ENCODE measurements around the gene TRAF5.
"Not testable (repeated sequence)": the region's sequence is repeated elsewhere in the genome, so short reads cannot be mapped to it uniquely, and the experiment has no call there.

TRAF5 gene

DNA sequence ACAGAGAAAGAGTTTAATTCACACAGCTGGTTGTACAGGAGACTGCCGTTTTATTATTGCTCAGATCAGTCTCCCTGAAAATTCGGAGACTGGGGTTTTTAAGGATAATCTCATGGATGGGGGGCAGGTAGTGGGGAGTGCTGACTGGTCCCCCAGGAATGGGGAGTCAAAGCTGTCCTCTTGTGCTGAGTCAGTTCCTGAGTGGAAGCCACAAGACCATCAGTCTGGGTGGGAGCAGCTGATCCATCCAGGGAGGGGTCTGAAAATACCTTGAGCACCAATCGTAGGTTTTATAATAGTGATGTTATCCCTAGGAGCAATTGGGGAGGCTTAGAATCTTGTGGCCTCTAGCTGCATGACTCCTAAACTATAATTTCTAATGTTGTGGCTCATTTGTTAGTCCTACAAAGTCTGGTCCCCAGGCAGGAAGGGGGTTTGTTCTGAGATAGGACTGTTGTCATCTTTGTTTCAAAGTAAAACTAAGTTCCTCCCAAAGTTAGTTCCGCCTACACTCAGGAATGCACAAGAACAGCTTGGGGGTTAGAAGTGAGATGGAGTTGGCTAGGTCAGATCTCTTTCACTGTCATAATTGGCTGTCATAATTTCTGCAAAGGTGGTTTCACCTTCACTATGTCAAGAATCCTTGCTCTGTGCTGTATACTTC lies 50.3 kb downstream of the TRAF5 start:
- DNase-seq (ENCODE audit: low read depth in 1 of 2, low spot score in 1 of 2): no peak

DNA sequence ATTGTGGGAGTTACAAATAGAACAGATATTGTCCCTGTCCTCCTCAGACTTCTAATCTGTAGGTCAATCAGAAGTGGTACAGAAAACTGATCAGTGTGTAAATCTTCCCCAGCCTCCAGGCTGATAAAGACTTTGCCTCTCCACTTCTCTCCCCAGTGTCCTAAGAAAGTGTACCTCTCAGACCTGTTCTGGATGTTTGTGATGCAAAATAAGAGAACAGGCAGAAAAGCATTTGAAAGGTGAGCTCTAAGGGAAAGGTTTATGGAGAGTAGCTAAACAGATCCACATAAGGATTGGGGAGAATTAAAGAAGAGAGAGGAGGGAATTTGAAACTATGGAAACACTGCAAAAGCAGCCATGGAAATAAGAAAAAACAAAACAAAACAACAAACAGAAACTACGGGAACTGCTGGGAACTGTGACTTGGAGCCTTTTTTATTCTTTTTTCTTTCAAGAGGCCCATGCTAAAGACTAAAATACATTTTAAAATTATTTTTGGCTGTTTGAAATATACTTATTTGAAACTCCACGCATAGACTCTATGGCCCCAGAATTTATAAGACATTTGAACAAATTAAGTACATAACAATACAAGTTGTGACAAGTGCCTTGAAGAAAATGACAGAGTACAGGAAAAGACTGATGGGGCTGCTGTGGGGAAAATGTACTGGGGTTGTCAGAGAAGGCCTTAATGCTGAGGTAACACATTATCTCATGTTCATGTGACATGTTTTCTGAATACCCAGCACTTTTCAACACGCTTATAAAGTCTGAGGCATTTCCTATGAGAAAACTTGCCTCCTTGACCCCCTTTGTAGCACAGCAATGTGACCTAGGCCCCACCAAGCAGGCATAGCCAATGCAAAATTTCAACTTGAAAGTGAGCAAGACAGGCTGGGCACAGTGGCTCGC lies 51.2 kb downstream of the TRAF5 start:
- no peak for DNase-seq (ENCODE audit: low read depth in 1 of 2, low spot score in 1 of 2)

DNA sequence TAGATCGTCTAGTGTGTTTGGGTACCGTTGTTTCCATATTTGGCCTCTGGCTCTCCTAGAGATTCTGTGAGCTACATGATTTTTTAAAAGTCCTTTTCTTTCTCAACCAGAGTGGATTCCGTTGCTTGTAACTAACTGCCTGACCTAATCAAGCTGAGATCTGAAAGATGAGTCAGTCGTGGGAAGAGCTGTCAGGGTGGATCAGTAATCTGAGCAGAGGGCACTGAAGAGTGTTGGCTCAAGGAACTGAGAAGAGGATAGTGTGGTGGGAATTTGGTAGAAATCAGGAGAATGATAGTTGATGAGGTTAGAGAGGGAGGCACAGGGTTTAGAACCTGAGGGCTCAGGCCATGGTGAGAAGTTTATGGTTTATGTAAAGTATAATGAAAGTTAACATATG lies 52.2 kb downstream of the TRAF5 start:
- DNase-seq (ENCODE audit: low read depth in 1 of 2, low spot score in 1 of 2): no peak

- DNase-seq (ENCODE audit: low read depth in 1 of 2, low spot score in 1 of 2): no peak
These were observed 52.8 kb downstream of the TRAF5 start for GRCh38 chr1:211379446-211379845.

DNA sequence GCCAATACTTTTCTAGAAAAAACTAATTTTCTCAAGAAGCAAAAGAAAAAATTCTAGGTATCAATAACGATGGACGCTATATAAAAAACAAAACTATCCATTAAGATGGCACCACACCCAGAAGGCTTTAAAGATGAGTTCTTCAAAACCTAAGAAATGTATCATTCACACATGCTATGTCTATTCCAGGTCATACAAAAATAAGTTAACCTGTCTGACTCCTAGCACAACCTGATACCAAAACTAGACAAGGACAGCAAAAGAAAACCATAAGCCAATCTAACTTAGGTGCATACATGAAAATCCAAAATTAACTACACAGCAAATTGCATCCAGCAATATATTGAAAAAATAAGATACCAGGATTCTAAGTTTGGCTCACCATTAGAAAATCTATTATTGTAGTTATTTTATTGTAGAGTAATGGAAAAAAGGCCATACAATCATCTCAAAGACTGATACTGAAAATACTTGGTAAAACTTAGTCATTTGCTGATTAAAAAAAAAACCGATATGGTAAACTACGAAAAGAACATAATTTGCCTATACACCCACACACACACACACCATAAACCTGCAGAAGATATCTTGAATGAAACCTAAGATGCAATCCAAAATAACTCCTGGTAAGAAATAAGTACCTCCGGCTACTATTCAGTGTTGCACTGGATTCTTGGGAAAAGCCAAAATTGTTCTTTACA lies 55.0 kb downstream of the TRAF5 start:
- DNase-seq (ENCODE audit: low read depth in 1 of 2, low spot score in 1 of 2): peak in 1 of 2 donors; percentile 25

DNA sequence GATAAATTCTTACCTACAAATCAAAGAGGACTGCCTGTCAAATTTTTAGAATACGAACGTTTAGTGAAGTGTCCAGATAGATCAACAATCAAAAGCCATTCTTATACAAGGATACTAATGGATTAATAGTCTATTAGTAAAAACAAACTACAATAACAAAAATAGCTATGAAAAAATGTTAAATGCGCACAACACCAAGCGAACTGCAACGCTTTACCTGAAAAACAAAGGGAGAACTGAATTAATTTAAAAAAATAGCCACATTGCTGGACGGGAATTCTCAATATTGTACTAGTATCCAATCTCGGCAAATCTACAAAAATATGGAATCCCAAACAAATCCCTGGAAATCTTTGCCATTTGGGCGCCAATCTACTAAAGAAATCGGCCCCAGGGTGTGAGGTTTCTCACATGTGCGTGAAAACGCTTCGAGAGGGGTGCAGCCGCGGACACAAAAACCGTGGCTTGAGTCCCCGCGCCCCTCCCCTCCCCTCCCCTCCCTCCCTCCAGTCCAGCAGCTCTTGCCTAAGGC lies 55.6 kb downstream of the TRAF5 start:
- DNase-seq (ENCODE audit: low read depth in 1 of 2, low spot score in 1 of 2): no peak

- peak; percentile 60 to 73 for DNase-seq (ENCODE audit: low read depth in 1 of 2, low spot score in 1 of 2)
These were observed 56.3 kb downstream of the TRAF5 start for GRCh38 chr1:211382714-211383480.

DNA sequence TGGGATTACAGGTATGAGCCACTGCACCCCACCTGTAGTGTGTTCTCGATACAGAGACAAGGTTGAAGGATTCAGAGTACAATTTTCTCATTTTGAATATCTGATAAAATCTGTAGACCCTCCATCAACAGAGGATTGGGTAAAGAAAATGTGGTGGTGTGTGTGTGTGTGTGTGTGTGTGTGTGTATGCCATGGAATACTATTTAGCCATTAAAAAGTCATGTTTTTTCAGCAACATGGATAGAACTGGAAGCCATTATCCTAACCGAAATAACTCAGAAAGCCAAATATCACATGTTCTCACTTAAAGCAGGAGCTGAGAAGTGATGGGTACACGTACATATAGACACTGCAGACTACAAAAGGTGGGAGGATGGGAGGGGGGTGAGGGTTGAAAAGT lies 57.9 kb downstream of the TRAF5 start:
- DNase-seq (ENCODE audit: low read depth in 1 of 2, low spot score in 1 of 2): no peak

- no peak for DNase-seq (ENCODE audit: low read depth in 1 of 2, low spot score in 1 of 2)
These were observed 60.3 kb downstream of the TRAF5 start for GRCh38 chr1:211386921-211387320.

DNA sequence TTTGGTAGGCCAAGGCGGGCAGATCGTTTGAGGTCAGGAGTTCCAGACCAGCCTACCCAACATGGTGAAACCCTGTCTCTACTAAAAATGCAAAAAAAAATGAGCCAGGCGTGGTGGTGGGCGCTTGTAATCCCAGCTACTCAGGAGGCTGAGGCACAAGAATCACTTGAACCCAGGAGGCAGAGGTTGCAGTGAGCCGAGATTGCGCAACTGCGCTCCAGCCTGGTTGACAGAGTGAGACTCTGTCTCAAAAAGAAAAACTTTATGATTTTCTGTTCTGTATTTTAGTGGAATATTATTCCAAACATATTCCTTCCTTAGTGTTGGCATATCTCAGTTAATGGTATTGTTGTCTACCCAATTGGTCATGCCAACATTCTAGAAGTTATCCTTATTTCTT lies 64.2 kb downstream of the TRAF5 start:
- not testable (repeated sequence) for DNase-seq (ENCODE audit: low read depth in 1 of 2, low spot score in 1 of 2)

DNA sequence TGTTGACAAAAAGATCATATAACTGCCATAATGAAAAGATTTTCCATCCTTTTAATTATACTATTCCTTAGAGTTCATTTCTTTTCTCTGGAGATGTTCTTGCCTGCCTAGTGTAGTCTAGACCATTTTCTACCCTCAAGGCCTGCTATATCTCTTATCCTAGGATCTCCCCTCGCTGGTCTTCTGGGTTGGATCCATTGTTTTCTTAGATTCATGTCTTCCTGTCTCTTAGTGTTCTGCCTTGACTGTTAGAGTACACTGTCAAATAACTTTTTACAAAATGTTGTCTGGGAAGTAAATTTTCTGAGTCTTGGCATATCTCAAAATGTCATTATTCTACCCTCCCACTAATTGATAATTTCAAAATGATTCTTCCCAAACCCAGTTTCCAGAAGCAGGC lies 66.6 kb downstream of the TRAF5 start:
- DNase-seq (ENCODE audit: low read depth in 1 of 2, low spot score in 1 of 2): no peak

DNA sequence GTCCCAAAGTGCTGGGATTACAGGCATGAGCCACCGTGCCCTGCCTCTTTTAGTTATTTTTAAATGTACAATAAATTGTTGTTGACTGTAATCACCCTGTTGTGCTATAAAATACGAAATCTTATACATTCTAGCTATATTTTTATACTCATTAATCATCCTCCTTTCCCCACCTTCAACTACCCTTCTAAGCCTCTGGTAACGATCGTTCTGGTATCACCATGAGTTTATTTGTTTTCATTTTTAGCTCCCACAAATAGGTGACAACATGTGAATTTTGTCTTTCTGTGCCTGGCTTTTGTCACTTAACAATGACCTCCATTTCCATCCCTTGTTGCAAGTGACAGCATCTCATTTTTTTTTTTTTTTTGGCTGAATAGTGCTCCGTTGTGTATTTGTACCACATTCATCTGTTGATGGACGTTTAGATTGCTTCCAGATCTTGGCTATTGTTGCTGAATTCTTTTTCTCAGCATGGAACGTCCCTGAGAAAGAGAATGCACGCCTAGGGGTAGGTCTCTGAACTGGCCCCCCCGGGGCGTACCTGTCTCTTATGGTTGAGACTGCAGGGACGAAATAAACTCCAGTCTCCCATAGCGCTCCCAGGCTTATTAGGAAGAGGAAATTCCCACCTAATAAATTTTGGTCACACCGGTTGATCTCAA lies 71.8 kb downstream of the TRAF5 start:
- DNase-seq (ENCODE audit: low read depth in 1 of 2, low spot score in 1 of 2): not testable (repeated sequence)

DNA sequence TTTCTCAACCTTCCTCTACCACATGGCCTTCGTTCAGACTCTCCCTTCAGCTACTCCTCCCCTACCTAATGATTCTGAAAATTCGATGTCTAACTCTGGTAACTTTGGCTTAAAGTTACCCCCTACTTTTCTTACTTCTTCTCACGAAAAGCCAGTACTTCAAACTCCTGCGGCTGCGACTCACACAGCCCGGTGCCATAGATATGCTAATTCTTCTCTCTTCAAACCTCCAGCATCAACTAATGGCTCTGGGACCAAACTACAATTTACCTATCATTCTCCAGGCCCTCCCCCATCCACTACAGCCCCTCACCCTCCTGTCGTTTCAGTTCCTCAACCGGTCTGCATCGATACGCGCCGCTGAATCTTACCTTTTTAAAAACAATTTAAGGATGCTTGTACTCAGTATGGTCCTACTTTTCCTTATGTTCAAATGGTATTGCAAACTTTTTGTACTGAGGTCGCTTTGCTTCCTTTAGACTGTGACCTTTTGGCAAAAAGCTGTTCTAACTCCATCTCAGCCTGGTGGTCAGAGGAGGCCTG lies 73.3 kb downstream of the TRAF5 start:
- not testable (repeated sequence) for DNase-seq (ENCODE audit: low read depth in 1 of 2, low spot score in 1 of 2)

GRCh38 chr1:211401751-211402150 lies 75.1 kb downstream of the TRAF5 start:
- not testable (repeated sequence) for DNase-seq (ENCODE audit: low read depth in 1 of 2, low spot score in 1 of 2)

GRCh38 chr1:211406086-211406485 lies 79.5 kb downstream of the TRAF5 start:
- DNase-seq (ENCODE audit: low read depth in 1 of 2, low spot score in 1 of 2): not testable (repeated sequence)

GRCh38 chr1:211407749-211408148 lies 81.1 kb downstream of the TRAF5 start:
- not testable (repeated sequence) for DNase-seq (ENCODE audit: low read depth in 1 of 2, low spot score in 1 of 2)

- DNase-seq (ENCODE audit: low read depth in 1 of 2, low spot score in 1 of 2): no peak
These were observed 85.0 kb downstream of the TRAF5 start for GRCh38 chr1:211411639-211412038.

DNA sequence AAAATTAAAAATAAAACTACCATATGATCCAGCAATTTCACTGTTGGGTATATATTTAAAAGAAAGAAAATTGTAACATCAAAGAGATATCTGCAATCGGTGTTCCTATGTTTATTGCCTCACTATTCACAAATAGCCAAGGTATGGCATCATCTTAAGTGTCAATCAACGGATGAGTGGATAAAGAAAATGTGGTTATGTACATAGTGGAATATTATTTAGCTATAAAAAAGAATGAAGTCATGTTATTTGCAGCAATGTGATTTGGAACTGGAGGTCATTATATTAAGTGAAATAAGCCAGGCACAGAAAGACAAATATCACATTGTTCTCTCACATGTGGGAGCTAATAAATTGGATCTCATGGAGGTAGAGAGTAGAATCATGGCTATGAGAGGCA lies 89.1 kb downstream of the TRAF5 start:
- no peak for DNase-seq (ENCODE audit: low read depth in 1 of 2, low spot score in 1 of 2)

DNA sequence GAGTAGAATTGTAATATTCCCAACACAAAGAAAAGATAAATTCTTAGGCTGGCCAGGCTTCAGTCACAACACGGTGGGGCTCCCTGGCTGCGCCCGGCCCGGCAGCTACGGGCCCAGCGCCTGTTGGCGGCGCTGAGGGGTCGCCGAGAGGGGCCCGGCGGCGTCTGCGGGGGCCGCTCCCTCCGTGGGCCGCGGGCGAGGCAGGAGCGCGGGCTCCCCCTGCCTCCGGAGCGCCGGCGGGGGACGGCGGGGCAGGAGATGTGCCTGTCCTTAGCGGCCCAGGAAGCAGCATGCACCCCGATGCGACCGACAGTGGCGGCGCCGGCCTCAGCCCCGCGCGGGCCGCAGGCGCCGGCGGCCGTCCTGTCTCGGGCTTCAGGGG lies 89.6 kb downstream of the TRAF5 start:
- DNase-seq (ENCODE audit: low read depth in 1 of 2, low spot score in 1 of 2): peak in 1 of 2 donors; percentile 9
